ENCODE data around the gene MAGI1.

DNA sequence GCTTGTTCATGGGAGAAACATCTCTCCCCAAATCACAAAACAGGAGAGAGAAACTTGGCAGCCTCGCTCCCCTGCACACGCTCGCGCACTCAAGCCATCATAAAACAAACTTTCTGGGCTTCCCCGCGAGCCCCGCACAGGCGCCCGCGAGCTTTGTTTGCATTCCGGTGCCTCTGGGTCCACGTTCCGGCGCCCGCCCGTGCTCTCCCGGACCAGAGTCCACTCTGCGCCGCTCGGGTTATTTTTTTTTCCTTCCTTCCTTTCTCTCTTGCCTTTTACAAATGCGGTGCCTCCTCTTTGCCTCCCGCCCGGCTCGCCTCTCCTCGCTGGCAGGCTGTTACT is 363 bp downstream of the MAGI1 start:
- TF ChIP-seq CTCF (IDR thresholded peaks at IDR 0.05): no peak
- no peak for TF ChIP-seq POLR2A (IDR thresholded peaks at IDR 0.05)
